Omental fat pad (tissue), 4 donors: ENCODE results near the gene NKX1-1. TPM values are rescaled to one million over a fixed set of nuclear protein-coding genes. Genes with fewer than 3 reads are reported as not detected.

Experiments used
- ATAC-seq: fragments of 150-250 bp; one replicate; pipeline ENCODE4 v1.9.1; 2016; ENCODE audit warnings: mild to moderate bottlenecking, moderate library complexity; ENCODE audit not compliant: low FRiP score
- DNase-seq: peaks from one replicate; pipeline ENCODE4 v3.0.0-alpha.2; 2019; ENCODE audit warnings: low spot score
- total RNA-seq, 4 donors: library from RNA; depleted of rRNA; stranded (reverse); fragments of >200 nt; gene quantifications; one replicate each; pipeline ENCODE4 v1.1.0, GENCODE V29; 2016
- TF ChIP-seq, protein P1 (sequence below), 3 donors: fragments of 450-650 bp; IDR thresholded peaks; one replicate each; pipeline ENCODE4 v1.5.1; 2016 to 2017; ENCODE audit warnings: antibody characterized with exemption in 3 of 3, mild to moderate bottlenecking in 3 of 3, moderate library complexity in 2 of 3

The NKX1-1 gene
- total RNA-seq, 4 donors from 2014 or later: not detected

DNA sequence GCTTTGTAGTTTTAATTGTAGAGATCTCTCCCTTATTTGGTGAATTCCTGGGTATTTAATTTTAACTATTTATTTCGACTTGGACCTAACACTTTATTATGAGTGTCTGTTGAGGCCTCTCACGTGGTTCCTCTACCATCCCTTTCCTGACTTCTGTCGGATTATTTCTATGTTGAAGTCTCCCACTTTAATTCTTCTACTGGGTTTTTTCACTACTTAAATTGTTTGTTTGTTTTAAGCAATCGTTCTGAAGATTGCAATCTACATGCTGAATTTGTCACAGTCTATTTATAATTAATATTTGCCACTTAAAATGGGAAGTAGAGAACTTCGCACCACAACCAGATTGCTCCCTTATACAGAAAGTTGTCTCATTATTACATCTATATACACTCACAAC lies 20.8 kb upstream of the NKX1-1 start:
- TF ChIP-seq, protein P1, sequence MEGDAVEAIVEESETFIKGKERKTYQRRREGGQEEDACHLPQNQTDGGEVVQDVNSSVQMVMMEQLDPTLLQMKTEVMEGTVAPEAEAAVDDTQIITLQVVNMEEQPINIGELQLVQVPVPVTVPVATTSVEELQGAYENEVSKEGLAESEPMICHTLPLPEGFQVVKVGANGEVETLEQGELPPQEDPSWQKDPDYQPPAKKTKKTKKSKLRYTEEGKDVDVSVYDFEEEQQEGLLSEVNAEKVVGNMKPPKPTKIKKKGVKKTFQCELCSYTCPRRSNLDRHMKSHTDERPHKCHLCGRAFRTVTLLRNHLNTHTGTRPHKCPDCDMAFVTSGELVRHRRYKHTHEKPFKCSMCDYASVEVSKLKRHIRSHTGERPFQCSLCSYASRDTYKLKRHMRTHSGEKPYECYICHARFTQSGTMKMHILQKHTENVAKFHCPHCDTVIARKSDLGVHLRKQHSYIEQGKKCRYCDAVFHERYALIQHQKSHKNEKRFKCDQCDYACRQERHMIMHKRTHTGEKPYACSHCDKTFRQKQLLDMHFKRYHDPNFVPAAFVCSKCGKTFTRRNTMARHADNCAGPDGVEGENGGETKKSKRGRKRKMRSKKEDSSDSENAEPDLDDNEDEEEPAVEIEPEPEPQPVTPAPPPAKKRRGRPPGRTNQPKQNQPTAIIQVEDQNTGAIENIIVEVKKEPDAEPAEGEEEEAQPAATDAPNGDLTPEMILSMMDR (IDR thresholded peaks at IDR 0.05): no peak
- no peak for ATAC-seq
- DNase-seq: no peak

DNA sequence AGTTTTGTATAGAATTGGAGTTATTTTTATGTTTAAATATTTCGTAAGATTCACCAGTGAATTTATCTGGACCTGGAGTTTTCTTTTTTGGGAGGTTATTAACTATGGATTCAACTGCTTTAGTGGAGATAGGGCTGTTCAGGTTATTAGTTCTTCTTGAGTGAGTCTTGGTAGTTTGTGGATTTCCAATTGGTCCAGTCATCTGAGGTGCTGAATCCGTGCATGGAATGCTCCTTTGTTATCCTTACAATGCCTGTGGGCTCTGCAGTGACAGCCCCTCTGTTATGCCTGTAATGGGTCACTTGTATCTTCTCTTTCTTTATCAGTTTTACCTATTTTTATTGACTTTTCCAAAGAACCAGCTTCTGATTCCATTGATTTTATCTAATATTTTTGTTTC lies 15.4 kb upstream of the NKX1-1 start:
- DNase-seq: no peak

DNA sequence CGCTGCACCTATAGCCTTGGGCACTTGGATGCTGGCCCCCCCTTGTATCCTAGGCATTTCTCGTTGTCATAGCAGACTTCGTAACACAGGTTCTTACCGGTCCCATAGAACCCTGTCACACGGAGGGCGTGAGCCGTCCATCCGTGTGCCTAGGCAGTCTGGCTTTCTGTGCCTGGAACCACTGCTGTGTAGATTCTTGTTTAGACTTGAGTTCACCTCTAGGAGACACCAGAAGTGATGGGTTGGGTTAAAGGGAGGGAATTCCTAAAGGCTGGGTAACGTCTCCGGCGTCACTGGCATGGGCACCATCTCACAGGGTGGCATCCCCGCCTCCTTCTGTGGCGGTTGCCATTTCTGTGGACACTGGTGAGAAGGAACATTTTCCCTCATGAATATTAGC lies 13.5 kb upstream of the NKX1-1 start:
- TF ChIP-seq, protein P1 (IDR thresholded peaks at IDR 0.05): no peak
- ATAC-seq (no peak), DNase-seq (no peak)

More for the DNA sequence above, 15.4 kb upstream of the NKX1-1 start:
- TF ChIP-seq, protein P1 (IDR thresholded peaks at IDR 0.05): no peak
- no peak for ATAC-seq

DNA sequence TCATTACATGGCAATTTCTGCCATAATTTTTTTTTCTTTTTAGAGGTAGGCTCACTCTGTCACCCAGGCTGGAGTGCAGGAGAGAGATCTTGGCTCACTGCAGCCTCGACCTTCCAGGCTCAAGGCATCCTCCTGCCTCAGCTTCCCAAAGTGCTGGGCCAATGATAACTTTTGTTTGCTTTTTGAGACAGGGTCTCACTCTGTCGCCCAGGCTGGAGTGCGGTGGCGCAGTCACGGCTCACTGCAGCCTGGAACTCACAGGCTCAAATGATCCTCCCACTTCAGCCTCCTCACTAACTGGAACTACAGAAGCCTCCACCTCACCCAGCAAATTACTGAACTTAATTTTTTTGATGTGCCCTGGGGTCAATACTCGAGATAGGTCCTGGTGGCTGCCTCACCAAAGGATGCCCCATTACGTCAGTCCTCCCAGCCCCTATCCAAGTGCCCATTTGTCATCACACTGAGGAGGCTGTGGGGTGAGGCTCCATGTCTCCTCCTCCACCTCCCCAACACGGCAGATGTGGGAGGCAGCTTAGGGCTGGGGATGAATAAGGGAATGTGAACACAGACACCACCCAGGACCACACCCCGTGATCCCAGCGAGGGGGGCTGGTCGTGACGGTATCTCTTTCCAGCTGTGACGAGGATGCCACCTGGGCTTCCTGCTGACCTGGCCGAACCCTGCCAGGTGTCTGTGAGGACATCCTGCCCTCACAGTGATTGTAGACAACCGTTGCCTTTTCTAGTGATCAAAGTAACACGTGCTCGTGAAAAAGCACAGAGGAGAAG lies 12.4 kb upstream of the NKX1-1 start:
- DNase-seq (no peak), ATAC-seq (no peak)
- TF ChIP-seq, protein P1 (IDR thresholded peaks at IDR 0.05): no peak

DNA sequence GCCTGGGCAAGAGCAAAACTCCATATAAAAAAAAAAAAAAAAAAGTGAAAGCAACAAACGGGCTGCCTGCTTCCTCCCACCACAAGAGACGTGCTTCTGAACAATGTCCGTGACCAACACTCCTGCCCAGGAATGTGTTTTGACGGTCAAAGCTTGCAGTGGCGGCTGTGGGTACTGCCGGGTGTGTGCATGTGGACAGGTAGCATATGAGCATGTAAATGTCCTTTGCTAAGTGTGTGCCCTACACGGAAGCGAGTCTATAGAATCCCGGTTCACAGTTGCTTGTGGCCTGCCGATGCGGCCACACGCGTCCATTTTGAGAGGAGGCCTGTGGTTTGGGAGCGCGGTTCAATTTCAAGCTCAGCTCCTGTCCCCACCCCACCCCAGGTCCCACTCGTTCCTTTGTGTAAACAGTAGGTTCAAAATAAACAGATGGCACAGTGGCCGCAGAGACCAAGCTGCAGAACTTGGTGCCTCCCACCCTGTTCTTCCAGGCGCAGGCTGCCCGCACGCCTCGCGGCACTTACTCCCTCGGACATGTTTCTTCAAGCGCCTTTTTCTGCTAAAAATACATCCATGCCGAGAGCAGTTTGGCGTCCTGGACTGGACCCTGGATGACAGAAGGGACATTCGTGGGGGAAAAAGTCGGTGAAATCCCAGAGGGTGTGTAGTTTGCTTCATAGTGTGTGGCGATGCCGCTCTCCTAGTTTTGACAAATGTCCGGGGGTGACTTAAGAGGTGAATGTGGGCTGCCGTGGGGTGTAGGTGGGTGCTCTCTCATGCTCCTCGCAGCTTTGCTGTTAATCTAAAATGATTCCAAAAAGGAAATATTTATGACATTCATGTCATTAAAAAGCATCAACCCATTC lies 11.5 kb upstream of the NKX1-1 start:
- DNase-seq: no peak
- TF ChIP-seq, protein P1 (IDR thresholded peaks at IDR 0.05): no peak
- ATAC-seq: no peak

DNA sequence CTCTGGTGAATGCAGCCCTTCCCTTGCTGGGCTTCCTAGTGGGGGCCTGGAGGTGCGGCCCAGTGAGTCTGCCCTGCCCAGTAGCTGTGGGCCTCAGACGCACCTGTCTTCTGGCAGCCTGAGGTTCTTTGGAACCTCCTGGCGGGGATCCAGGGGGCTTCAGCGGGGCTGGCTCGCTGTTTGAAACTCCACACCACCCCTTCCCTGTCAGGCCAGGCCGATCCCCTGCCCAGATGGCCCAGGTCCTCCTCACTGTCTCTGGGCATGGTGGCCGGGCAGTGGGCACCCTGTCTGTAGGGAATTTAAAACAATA lies 10.7 kb upstream of the NKX1-1 start:
- DNase-seq (no peak), ATAC-seq (no peak)

More for the DNA sequence above, 10.7 kb upstream of the NKX1-1 start:
- TF ChIP-seq, protein P1 (IDR thresholded peaks at IDR 0.05): no peak
